Measurements from ENCODE around the gene EPHA6. TPM values are rescaled to one million over a fixed set of nuclear protein-coding genes. Genes with fewer than 3 reads are reported as not detected.
"Not testable (repeated sequence)": the region's sequence is repeated elsewhere in the genome, so short reads cannot be mapped to it uniquely, and the experiment has no call there.

The EPHA6 gene
- total RNA-seq, 2 experiments from 2014 or later: not detected

- H3K9me3 ChIP-seq (ENCODE audit: control insufficient read depth in 1 of 2, insufficient read depth in 1 of 2, low read length in 2 of 2): peaks cover 0 to 11% of the 10 kb centered on the region in 2 experiments
- Mint-ChIP-seq H3K9me3 (no peaks in the 10 kb centered on the region), H3K27me3 (no peaks in the 10 kb centered on the region), H3K36me3 (ENCODE audit: low read depth) (no peaks in the 10 kb centered on the region), H3K4me1 (ENCODE audit: low read depth) (no peaks in the 10 kb centered on the region), H3K4me3 (no peak overlapping the region), H3K27ac (no peak overlapping the region)
- no peak overlapping the region for H3K27ac ChIP-seq (ENCODE audit: low read depth in 1 of 2, low read length in 2 of 2)
- intact Hi-C loops (cut with DNase I, micrococcal nuclease): no loop called here
- ChIA-PET POLR2A (no interaction called here), CTCF (no interaction called here)
- TF ChIP-seq CTCF (IDR thresholded peaks at IDR 0.05): no peak
- no peak for ATAC-seq (ENCODE audit: poor library complexity)
- no peaks in the 10 kb centered on the region for H3K4me1 ChIP-seq (ENCODE audit: insufficient read depth, low read length)
- DNase-seq: no peak
- H3K27me3 ChIP-seq (ENCODE audit: control insufficient read depth in 1 of 2, insufficient read depth in 2 of 2, low read length in 2 of 2): no peaks in the 10 kb centered on the region
- H3K36me3 ChIP-seq (ENCODE audit: insufficient read depth, low read length): no peaks in the 10 kb centered on the region
- H3K4me3 ChIP-seq (ENCODE audit: low read length): no peak overlapping the region
These were observed 454.8 kb downstream of the EPHA6 start for GRCh38 chr3:97269202-97269601.

DNA sequence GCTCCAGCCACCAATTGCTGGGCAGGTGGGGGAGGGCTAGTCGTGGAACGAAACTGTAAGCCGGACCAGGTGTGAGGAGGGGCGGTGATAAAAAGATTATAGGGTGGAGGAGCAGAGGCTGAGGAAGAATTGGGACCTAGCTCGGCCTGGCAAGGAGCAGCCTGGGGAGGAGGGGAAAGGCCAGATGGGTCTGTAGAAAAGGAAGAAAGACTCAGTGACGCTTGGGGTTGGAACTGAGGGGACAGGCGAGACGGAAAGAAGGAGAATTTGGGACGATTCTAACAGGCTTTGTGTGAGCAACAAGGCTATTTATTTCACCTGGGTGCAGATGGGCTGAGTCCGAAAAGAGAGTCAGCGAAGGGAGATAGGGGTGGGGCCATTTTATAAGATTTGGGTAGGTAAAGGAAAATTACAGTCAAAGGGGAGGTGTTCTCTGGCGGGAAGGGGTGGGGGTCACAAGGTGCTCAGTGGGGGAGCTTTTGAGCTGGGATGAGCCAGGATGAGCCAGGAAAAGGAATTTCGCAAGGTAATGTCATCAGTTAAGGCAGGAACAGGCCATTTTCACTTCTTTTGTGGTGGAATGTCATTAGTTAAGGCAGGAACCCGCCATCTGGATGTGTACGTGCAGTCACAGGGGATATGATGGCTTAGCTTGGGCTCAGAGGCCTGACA lies 462.6 kb downstream of the EPHA6 start:
- H3K27ac Mint-ChIP-seq; intact Hi-C loops (cut with DNase I, micrococcal nuclease); DNase-seq; POLR2A ChIA-PET; H3K36me3 Mint-ChIP-seq (ENCODE audit: low read depth); H3K4me1 Mint-ChIP-seq (ENCODE audit: low read depth); H3K9me3 ChIP-seq (ENCODE audit: control insufficient read depth in 1 of 2, insufficient read depth in 1 of 2, low read length in 2 of 2); H3K4me1 ChIP-seq (ENCODE audit: insufficient read depth, low read length); H3K27me3 ChIP-seq (ENCODE audit: control insufficient read depth in 1 of 2, insufficient read depth in 2 of 2, low read length in 2 of 2); ATAC-seq (ENCODE audit: poor library complexity); H3K9me3 Mint-ChIP-seq; H3K4me3 Mint-ChIP-seq; H3K27me3 Mint-ChIP-seq; H3K27ac ChIP-seq (ENCODE audit: low read depth in 1 of 2, low read length in 2 of 2); CTCF ChIA-PET; H3K4me3 ChIP-seq (ENCODE audit: low read length); H3K36me3 ChIP-seq (ENCODE audit: insufficient read depth, low read length): not testable (repeated sequence)

GRCh38 chr3:97277708-97278107 lies 463.3 kb downstream of the EPHA6 start:
- Mint-ChIP-seq H3K36me3 (ENCODE audit: low read depth) (no peaks in the 10 kb centered on the region), H3K9me3 (no peaks in the 10 kb centered on the region), H3K27ac (no peak overlapping the region), H3K4me3 (no peak overlapping the region), H3K4me1 (ENCODE audit: low read depth) (no peaks in the 10 kb centered on the region), H3K27me3 (no peaks in the 10 kb centered on the region)
- ChIA-PET POLR2A (no interaction called here), CTCF (no interaction called here)
- no peak for DNase-seq
- no peak for TF ChIP-seq CTCF (IDR thresholded peaks at IDR 0.05)
- no peaks in the 10 kb centered on the region for H3K36me3 ChIP-seq (ENCODE audit: insufficient read depth, low read length)
- ATAC-seq (ENCODE audit: poor library complexity): no peak
- H3K27me3 ChIP-seq (ENCODE audit: control insufficient read depth in 1 of 2, insufficient read depth in 2 of 2, low read length in 2 of 2): no peaks in the 10 kb centered on the region
- intact Hi-C loops (cut with DNase I, micrococcal nuclease): no loop called here
- no peaks in the 10 kb centered on the region for H3K4me1 ChIP-seq (ENCODE audit: insufficient read depth, low read length)
- H3K9me3 ChIP-seq (ENCODE audit: control insufficient read depth in 1 of 2, insufficient read depth in 1 of 2, low read length in 2 of 2): no peaks in the 10 kb centered on the region
- no peak overlapping the region for H3K4me3 ChIP-seq (ENCODE audit: low read length)
- no peak overlapping the region for H3K27ac ChIP-seq (ENCODE audit: low read depth in 1 of 2, low read length in 2 of 2)

- ATAC-seq (ENCODE audit: poor library complexity) (no peak), DNase-seq (no peak)
- Mint-ChIP-seq H3K27ac (no peak overlapping the region), H3K4me1 (ENCODE audit: low read depth) (no peaks in the 10 kb centered on the region), H3K4me3 (no peak overlapping the region), H3K36me3 (ENCODE audit: low read depth) (no peaks in the 10 kb centered on the region), H3K9me3 (no peaks in the 10 kb centered on the region), H3K27me3 (no peaks in the 10 kb centered on the region)
- Histone ChIP-seq H3K4me3 (ENCODE audit: low read length) (no peak overlapping the region), H3K27me3 (ENCODE audit: control insufficient read depth in 1 of 2, insufficient read depth in 2 of 2, low read length in 2 of 2) (no peaks in the 10 kb centered on the region), H3K36me3 (ENCODE audit: insufficient read depth, low read length) (no peaks in the 10 kb centered on the region), H3K9me3 (ENCODE audit: control insufficient read depth in 1 of 2, insufficient read depth in 1 of 2, low read length in 2 of 2) (no peaks in the 10 kb centered on the region), H3K4me1 (ENCODE audit: insufficient read depth, low read length) (no peaks in the 10 kb centered on the region), H3K27ac (ENCODE audit: low read depth in 1 of 2, low read length in 2 of 2) (no peak overlapping the region)
- ChIA-PET POLR2A (no interaction called here), CTCF (no interaction called here)
- TF ChIP-seq CTCF (IDR thresholded peaks at IDR 0.05): no peak
- intact Hi-C loops (cut with DNase I, micrococcal nuclease): no loop called here
These were observed 464.1 kb downstream of the EPHA6 start for GRCh38 chr3:97278506-97278905.
